ENCODE results near the gene SELENOF.

DNA sequence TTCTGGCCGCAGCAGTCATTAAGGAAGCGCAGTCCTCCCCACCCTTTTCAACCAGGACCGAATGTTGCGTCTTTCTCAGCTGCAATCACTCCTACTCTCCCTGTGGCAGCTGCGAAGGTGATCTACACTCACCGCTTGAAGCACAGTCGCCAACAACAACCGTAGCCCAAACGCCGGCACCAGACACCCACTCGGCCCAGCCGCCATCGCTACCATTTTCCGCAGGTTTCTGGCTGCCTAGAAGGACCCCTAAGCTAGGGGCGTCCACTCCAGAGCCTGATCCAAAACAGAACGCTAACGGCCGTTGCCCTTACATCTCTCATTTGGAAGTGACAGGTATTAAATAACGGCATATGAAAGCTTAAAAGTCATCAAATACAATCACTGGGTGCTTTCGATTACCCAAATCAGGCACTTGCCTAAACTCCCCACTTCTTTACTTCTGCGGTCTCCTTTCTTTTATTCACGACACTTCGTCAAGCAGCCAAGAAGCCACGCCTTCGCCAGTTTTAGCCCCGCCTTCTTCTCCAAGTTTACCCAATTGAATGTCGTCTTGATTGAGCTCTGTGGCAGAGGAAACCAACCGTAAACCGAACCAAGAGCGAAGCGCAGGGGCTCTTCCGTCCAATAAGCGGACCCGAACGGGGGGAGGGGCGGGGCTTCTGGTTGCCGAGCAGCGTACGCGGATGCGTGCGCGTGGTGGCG is at the start of gene SELENOF:
- TF ChIP-seq EZH2 (IDR thresholded peaks at IDR 0.05; ENCODE audit: borderline replicate concordance, control insufficient read depth, low read depth, low read length) (no peak), ZNF274 (IDR thresholded peaks at IDR 0.05; ENCODE audit: insufficient read depth, insufficient read length) (no peak), SMAD1 (IDR thresholded peaks at IDR 0.05; ENCODE audit: low read depth, partially characterized antibody) (no peak), POLR2A (IDR thresholded peaks at IDR 0.05; ENCODE audit: low read depth, low read length) (peak; percentile 90), ESRRA (IDR thresholded peaks at IDR 0.05; ENCODE audit: low read length) (peak; percentile 69; the same call in 1 of the 2 replicates), TARDBP (IDR thresholded peaks at IDR 0.05; ENCODE audit: borderline replicate concordance) (no peak), TAF1 (IDR thresholded peaks at IDR 0.05; ENCODE audit: borderline replicate concordance, low read depth, low read length) (peak; percentile 96), FOXM1 (IDR thresholded peaks at IDR 0.05; ENCODE audit: low read depth, low read length) (no peak), RAD21 (IDR thresholded peaks at IDR 0.05; ENCODE audit: insufficient read depth, low read depth, low read length) (no peak), SP1 (IDR thresholded peaks at IDR 0.05; ENCODE audit: low read depth, low read length) (peak; percentile 65), POLR2AphosphoS5 (IDR thresholded peaks at IDR 0.05; ENCODE audit: low read length) (peak; percentile 95)
- TF ChIP-seq, protein P1, sequence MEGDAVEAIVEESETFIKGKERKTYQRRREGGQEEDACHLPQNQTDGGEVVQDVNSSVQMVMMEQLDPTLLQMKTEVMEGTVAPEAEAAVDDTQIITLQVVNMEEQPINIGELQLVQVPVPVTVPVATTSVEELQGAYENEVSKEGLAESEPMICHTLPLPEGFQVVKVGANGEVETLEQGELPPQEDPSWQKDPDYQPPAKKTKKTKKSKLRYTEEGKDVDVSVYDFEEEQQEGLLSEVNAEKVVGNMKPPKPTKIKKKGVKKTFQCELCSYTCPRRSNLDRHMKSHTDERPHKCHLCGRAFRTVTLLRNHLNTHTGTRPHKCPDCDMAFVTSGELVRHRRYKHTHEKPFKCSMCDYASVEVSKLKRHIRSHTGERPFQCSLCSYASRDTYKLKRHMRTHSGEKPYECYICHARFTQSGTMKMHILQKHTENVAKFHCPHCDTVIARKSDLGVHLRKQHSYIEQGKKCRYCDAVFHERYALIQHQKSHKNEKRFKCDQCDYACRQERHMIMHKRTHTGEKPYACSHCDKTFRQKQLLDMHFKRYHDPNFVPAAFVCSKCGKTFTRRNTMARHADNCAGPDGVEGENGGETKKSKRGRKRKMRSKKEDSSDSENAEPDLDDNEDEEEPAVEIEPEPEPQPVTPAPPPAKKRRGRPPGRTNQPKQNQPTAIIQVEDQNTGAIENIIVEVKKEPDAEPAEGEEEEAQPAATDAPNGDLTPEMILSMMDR (IDR thresholded peaks at IDR 0.05 in 2 of 3, conservative IDR thresholded peaks at IDR 0.05 in 1 of 3; ENCODE audit: control insufficient read depth in 2 of 3, extremely low read depth in 1 of 3, insufficient read depth in 1 of 3, low read depth in 3 of 3, low read length in 3 of 3) = no peak
- TF ChIP-seq, protein P2, sequence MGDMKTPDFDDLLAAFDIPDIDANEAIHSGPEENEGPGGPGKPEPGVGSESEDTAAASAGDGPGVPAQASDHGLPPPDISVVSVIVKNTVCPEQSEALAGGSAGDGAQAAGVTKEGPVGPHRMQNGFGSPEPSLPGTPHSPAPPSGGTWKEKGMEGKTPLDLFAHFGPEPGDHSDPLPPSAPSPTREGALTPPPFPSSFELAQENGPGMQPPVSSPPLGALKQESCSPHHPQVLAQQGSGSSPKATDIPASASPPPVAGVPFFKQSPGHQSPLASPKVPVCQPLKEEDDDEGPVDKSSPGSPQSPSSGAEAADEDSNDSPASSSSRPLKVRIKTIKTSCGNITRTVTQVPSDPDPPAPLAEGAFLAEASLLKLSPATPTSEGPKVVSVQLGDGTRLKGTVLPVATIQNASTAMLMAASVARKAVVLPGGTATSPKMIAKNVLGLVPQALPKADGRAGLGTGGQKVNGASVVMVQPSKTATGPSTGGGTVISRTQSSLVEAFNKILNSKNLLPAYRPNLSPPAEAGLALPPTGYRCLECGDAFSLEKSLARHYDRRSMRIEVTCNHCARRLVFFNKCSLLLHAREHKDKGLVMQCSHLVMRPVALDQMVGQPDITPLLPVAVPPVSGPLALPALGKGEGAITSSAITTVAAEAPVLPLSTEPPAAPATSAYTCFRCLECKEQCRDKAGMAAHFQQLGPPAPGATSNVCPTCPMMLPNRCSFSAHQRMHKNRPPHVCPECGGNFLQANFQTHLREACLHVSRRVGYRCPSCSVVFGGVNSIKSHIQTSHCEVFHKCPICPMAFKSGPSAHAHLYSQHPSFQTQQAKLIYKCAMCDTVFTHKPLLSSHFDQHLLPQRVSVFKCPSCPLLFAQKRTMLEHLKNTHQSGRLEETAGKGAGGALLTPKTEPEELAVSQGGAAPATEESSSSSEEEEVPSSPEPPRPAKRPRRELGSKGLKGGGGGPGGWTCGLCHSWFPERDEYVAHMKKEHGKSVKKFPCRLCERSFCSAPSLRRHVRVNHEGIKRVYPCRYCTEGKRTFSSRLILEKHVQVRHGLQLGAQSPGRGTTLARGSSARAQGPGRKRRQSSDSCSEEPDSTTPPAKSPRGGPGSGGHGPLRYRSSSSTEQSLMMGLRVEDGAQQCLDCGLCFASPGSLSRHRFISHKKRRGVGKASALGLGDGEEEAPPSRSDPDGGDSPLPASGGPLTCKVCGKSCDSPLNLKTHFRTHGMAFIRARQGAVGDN (IDR thresholded peaks at IDR 0.05) = no peak
